Pancreas (tissue), 10 donors: ENCODE results near the gene NUP214. TPM values are rescaled to one million over a fixed set of nuclear protein-coding genes. Genes with fewer than 3 reads are reported as not detected.
"Not testable (repeated sequence)": the region's sequence is repeated elsewhere in the genome, so short reads cannot be mapped to it uniquely, and the experiment has no call there.

Source experiments
- ATAC-seq, 4 donors: fragments of 200-7000 bp; cut with Tn5 transposase; one replicate each; pipeline versions ENCODE4 v1.8.0 to v1.9.1; 2020; ENCODE audit warnings: mild to moderate bottlenecking in 4 of 4, moderate library complexity in 4 of 4
- DNase-seq, 6 donors: peaks; one replicate each; pipeline ENCODE4 v3.0.0-alpha.2; 2020
- FAIRE-seq: peaks from 2 replicates; lab custom pipeline; 2012; peaks lifted over from hg19 to GRCh38; lab: Jason Lieb, UNC
- H3K27ac ChIP-seq, 4 donors: fragments of 200-600 bp; sonication (generic); 1 replicate in 3 of 4; 2 replicates in 1 of 4; pipeline versions ENCODE4 v1.5.0 to v1.8.0; 2020
- H3K27me3 ChIP-seq, 4 donors: fragments of 200-600 bp; one replicate each; pipeline ENCODE4 v1.8.0; 2021
- H3K36me3 ChIP-seq, 3 donors: fragments of 200-600 bp; sonication (generic) in 1 of 3; one replicate each; pipeline versions ENCODE4 v1.5.0 to v1.8.0; 2020 to 2021
- H3K4me1 ChIP-seq, 3 donors: fragments of 200-600 bp; one replicate each; pipeline ENCODE4 v1.8.0; 2021
- H3K4me3 ChIP-seq, 4 donors: fragments of 200-600 bp; sonication (generic) in 2 of 4; one replicate each; pipeline versions ENCODE4 v1.5.0 to v1.8.0; 2020 to 2021
- H3K9me3 ChIP-seq, 4 donors: fragments of 200-600 bp; one replicate each; pipeline ENCODE4 v1.8.0; 2021
- CTCF ChIP-seq, 4 donors: fragments of 200-600 bp; sonication (generic) in 3 of 4; IDR thresholded peaks; one replicate each; pipeline versions ENCODE4 v1.5.0 to v1.8.0; 2021; ENCODE audit warnings: antibody characterized with exemption in 4 of 4
- WGBS, 2 donors: extraction: QIAGEN DNeasy Blood & Tissue Kit; methylation state at CpG; one replicate each; pipeline ENCODE4 v1.1.7; 2013; 5-methylcytosine and 5-hydroxymethylcytosine counted together
- intact Hi-C, 3 donors: fragments of 100-400 bp; cut with DNase I; formaldehyde crosslinking; loops; one replicate each; pipeline versions ENCODE4 v1.11.1 to v1.14.2; 2022
- polyA plus RNA-seq, 2 donors: library from polyadenylated mRNA; stranded (reverse); fragments of 200-250 nt; gene quantifications; one replicate each; pipeline ENCODE4 v1.2.3, GENCODE V29; 2013
- total RNA-seq, 6 donors: library from RNA; stranded (reverse); fragmentation: NEBNext Ultra II Directional in 4 of 6; extraction: Animal tissue kit (Norgen Biotek cat#: 25700) in 4 of 6; gene quantifications; one replicate each; pipeline versions ENCODE4 v1.2.1 to v1.2.4, GENCODE V29; 2021 to 2023
- donor health status: healthy with polysubstance abuse.
- donor health status: DM: no; HTN: no; CAD: no; lungs with moderate emphysema.
- donor health status: DM: no; HTN: no; CAD: no.
- donor health status: control.
- donor health status: control.
- donor health status: Bipolar disorder and iron deficiency.
- donor health status: DM: yes; HTN: yes; CAD: no.
- donor health status: DM: no; HTN: no; CAD: no.
- donor health status: DM: no; HTN: no; CAD: no.
- donor health status: DM: yes; HTN: yes; CAD: no.

The NUP214 gene
- total and polyA plus RNA-seq, 8 donors = 24.3 to 38.3 (median 27.8) TPM

- DNase-seq = no peak
- Histone ChIP-seq H3K4me1 (no peaks in the 10 kb centered on the region), H3K27ac (no peak overlapping the region), H3K36me3 (no peaks in the 10 kb centered on the region), H3K4me3 (no peak overlapping the region), H3K27me3 (no peaks in the 10 kb centered on the region), H3K9me3 (no peaks in the 10 kb centered on the region)
- intact Hi-C loops = no loop called here
- 87 to 91% methylated on average over 8 of the region's 8 CpGs for WGBS, 2 donors
- ATAC-seq = no peak
- no peak for FAIRE-seq
- no peak for TF ChIP-seq CTCF (IDR thresholded peaks at IDR 0.05)
Observed at GRCh38 chr9:131099102-131099606, 26.2 kb upstream of the NUP214 start.

- H3K4me1 ChIP-seq, H3K4me3 ChIP-seq, DNase-seq, intact Hi-C loops, H3K36me3 ChIP-seq, H3K27me3 ChIP-seq, H3K27ac ChIP-seq, FAIRE-seq, H3K9me3 ChIP-seq, ATAC-seq: not testable (repeated sequence)
- 90 to 97% methylated on average over 8 of the region's 8 CpGs for WGBS, 2 donors
Observed at GRCh38 chr9:131099845-131100244, 25.5 kb upstream of the NUP214 start.

GRCh38 chr9:131100445-131100844 is 24.9 kb upstream of the NUP214 start:
- TF ChIP-seq CTCF (IDR thresholded peaks at IDR 0.05) = no peak
- H3K36me3 ChIP-seq = no peaks in the 10 kb centered on the region
- no peaks in the 10 kb centered on the region for H3K4me1 ChIP-seq
- no peak for DNase-seq
- H3K4me3 ChIP-seq = no peak overlapping the region
- no peak for ATAC-seq
- no peaks in the 10 kb centered on the region for H3K27me3 ChIP-seq
- intact Hi-C loops = no loop called here
- H3K27ac ChIP-seq = no peak overlapping the region
- FAIRE-seq = no peak
- H3K9me3 ChIP-seq = no peaks in the 10 kb centered on the region
- WGBS, 2 donors = 87 to 88% methylated on average over 9 of the region's 9 CpGs

GRCh38 chr9:131101207-131101964 is 24.0 kb upstream of the NUP214 start:
- Histone ChIP-seq H3K4me3 (no peak overlapping the region), H3K27ac (no peak overlapping the region), H3K27me3 (no peaks in the 10 kb centered on the region), H3K36me3 (no peaks in the 10 kb centered on the region), H3K4me1 (no peaks in the 10 kb centered on the region), H3K9me3 (no peaks in the 10 kb centered on the region)
- intact Hi-C loops = no loop called here
- no peak for TF ChIP-seq CTCF (IDR thresholded peaks at IDR 0.05)
- DNase-seq (no peak), FAIRE-seq (no peak), ATAC-seq (no peak)
- 84 to 88% methylated on average over 11 of the region's 11 CpGs for WGBS, 2 donors

- no peak for DNase-seq
- ATAC-seq = no peak
- no peak for TF ChIP-seq CTCF (IDR thresholded peaks at IDR 0.05)
Observed at GRCh38 chr9:131103024-131103423, 22.4 kb upstream of the NUP214 start.

More at GRCh38 chr9:131103024-131103423, 22.4 kb upstream of the NUP214 start:
- no peak overlapping the region for H3K4me3 ChIP-seq
- H3K27me3 ChIP-seq = no peaks in the 10 kb centered on the region
- no peak for FAIRE-seq
- WGBS, 2 donors = 78 to 81% methylated on average over 9 of the region's 9 CpGs
- H3K36me3 ChIP-seq = no peaks in the 10 kb centered on the region
- no peaks in the 10 kb centered on the region for H3K9me3 ChIP-seq
- H3K27ac ChIP-seq = no peak overlapping the region
- intact Hi-C loops = no loop called here
- no peaks in the 10 kb centered on the region for H3K4me1 ChIP-seq
